Mesodermal cell (in vitro differentiated cells): Measurements from ENCODE around the gene SNX19.

Source experiments
- H3K27ac ChIP-seq: 2 replicates; pipeline ENCODE4 v1.7.0; 2013; ENCODE audit warnings: mild to moderate bottlenecking, low read depth, low read length, moderate library complexity; ENCODE audit not compliant: severe bottlenecking
- H3K36me3 ChIP-seq: 2 replicates; pipeline ENCODE4 v1.7.1; 2013; ENCODE audit warnings: mild to moderate bottlenecking, low read length, moderate library complexity; ENCODE audit not compliant: control insufficient read depth, insufficient read depth
- H3K4me1 ChIP-seq: one replicate; pipeline ENCODE4 v1.7.1; 2013; ENCODE audit warnings: mild to moderate bottlenecking, low read length; ENCODE audit not compliant: insufficient read depth, control insufficient read depth, poor library complexity, severe bottlenecking
- H3K4me3 ChIP-seq: 2 replicates; pipeline ENCODE4 v1.7.0; 2013; ENCODE audit warnings: low read length, control low read depth, mild to moderate bottlenecking; ENCODE audit not compliant: insufficient read depth, poor library complexity, severe bottlenecking; ENCODE audit errors: extremely low read depth
- H3K9me3 ChIP-seq: 2 replicates; pipeline ENCODE4 v1.7.1; 2013; ENCODE audit warnings: mild to moderate bottlenecking, low read length, moderate library complexity; ENCODE audit not compliant: control insufficient read depth
- WGBS, 2 experiments: methylation state at CpG; one replicate each; pipeline ENCODE4 v1.1.5; 2013; ENCODE audit warnings: missing lambda C conversion rate in 2 of 2; ENCODE audit not compliant: insufficient coverage in 2 of 2; 5-methylcytosine and 5-hydroxymethylcytosine counted together

The SNX19 gene

DNA sequence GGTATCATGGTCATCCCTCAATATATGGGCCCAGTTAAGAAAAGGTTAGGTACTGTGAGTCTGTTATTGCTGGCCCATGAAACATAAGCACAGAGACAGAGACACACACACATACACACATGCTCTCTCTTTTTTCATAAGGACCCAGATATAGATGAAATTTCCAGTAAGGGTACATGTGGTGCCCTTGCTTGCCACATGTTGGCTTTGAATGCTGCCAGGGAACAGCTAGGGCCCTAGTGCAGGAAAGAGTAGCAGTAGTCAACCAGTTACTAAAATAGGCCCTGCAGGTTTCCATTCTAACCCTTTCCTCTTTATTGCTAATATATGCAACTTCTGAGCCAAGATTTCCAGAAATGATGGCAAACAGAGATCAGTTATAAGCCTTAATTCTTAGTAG, 9.1 kb downstream of the SNX19 start:
- Histone ChIP-seq H3K4me3 (no peak overlapping the region), H3K4me1 (peaks cover 18% of the 10 kb centered on the region), H3K9me3 (no peaks in the 10 kb centered on the region), H3K36me3 (peaks cover 81% of the 10 kb centered on the region), H3K27ac (no peak overlapping the region)

DNA sequence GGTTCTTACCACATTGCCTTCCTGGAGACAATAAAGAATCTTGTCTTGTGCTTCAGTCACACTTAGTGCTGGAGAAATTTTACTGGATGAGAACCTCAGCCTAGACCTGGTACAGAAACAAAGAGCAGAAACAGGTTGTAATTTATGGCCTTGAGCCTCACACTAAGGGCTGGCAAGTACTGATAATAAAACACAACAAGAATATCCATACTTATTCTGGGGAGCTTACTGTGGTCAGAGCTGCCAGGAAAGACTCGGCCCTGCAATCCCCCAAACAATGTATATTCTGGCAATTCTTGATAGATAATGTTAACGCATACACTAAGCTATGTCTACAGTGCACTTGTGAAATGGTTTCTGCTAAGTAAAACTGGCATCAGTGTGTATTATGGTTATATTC, 9.7 kb downstream of the SNX19 start:
- peaks cover 84% of the 10 kb centered on the region for H3K36me3 ChIP-seq

DNA sequence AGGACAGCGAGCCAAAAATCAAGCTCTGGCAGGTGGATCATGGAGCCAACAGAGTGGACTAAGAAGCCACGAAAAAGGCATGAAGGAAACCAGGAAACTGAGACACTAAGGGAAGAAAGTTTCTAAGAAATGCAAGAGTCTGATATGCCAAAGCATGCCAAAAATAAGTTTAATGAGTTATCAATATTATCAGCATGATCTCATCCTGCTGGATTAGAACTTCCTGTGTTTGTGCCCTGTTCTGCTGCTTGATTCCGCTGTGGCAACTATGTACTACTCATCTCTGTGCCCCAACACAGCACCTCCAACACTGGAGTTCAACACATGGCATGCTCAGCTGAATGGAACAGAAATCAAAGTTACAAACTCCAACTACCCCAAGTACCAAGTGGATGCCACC, 10.8 kb downstream of the SNX19 start:
- H3K36me3 ChIP-seq, result peaks cover 86% of the 10 kb centered on the region
- 88 to 97% methylated on average over 2 to 3 of the region's 3 CpGs for WGBS, 2 experiments

More for the DNA sequence above, 9.7 kb downstream of the SNX19 start:
- no CpG with 5 or more reads among the region's 2 CpGs for WGBS, 2 experiments
- H3K4me3 ChIP-seq, result no peak overlapping the region
- no peaks in the 10 kb centered on the region for H3K9me3 ChIP-seq
- peaks cover 18% of the 10 kb centered on the region for H3K4me1 ChIP-seq
- no peak overlapping the region for H3K27ac ChIP-seq

DNA sequence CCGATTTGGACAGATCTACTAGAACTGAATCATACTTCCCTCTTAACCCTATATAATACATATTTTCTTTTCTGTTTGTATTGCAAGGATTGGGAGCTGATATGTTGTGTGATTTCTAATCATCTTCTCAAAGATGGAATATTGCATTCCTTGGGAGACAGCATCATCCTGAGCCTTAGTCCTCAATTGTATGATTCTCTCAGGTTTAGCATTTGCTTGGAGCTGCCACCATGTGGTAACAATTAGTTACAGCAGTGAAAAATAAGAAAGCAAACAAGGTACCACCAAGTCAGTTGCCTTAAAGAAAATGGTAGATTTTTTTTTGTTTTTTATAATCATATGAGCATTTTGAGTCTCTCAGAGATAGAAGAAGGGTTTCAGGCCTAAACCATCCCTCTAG, 11.9 kb downstream of the SNX19 start:
- H3K36me3 ChIP-seq, result peaks cover 87% of the 10 kb centered on the region
- no CpG with 5 or more reads among the region's 1 CpG for WGBS, 2 experiments
- H3K4me1 ChIP-seq, result peaks cover 12% of the 10 kb centered on the region
- no peaks in the 10 kb centered on the region for H3K9me3 ChIP-seq
- H3K27ac ChIP-seq, result no peak overlapping the region
- H3K4me3 ChIP-seq, result no peak overlapping the region

More for the DNA sequence above, 10.8 kb downstream of the SNX19 start:
- Histone ChIP-seq H3K4me1 (peaks cover 18% of the 10 kb centered on the region), H3K9me3 (no peaks in the 10 kb centered on the region), H3K27ac (no peak overlapping the region), H3K4me3 (no peak overlapping the region)

DNA sequence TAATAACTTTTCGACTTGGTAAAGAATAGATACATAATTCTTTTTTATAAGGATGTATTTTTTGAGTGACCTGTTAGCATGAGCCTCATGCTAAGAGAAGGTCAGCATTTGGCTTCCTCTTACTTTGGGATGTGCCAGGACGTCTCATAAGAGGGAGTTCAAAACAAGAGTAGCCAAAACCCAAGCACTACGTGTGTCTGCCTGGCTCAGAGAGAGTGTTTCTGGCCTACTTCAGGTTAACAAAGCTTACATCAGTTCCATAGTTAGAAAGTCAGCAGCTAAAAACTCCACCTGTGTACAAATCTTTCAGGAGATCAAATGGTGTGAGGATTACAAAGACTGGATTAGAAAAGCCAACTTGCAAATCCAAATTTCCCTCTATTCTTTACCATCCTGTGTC, 13.9 kb downstream of the SNX19 start:
- no peak overlapping the region for H3K4me3 ChIP-seq

DNA sequence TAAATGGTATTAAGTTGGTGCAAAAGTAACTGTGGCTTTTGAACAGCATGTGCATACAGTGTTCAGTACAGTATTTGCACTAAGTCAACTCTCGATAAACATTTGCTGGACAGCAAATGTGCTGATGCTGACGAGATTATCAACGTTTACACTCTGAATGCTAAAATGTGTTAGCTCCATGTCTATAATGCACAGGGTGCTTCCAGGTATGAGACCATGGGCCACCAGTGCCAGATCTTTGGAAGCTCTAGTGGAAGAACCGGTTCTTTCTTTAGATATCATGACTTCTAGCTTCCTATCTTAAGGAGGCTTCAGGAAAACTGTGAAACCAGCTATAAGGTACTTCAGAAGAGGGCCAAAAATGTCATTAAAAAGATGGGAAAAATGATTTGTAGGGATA, 17.2 kb downstream of the SNX19 start:
- WGBS, 2 experiments, result 96 to 100% methylated on average over 3 to 4 of the region's 4 CpGs
- Histone ChIP-seq H3K4me1 (no peaks in the 10 kb centered on the region), H3K27ac (no peak overlapping the region), H3K36me3 (peaks cover 73% of the 10 kb centered on the region), H3K9me3 (no peaks in the 10 kb centered on the region), H3K4me3 (no peak overlapping the region)

More for the DNA sequence above, 13.9 kb downstream of the SNX19 start:
- WGBS, 2 experiments, result 92 to 93% methylated on average over 1 to 2 of the region's 3 CpGs
- peaks cover 98% of the 10 kb centered on the region for H3K36me3 ChIP-seq
- H3K4me1 ChIP-seq, result peaks cover 5% of the 10 kb centered on the region
- no peak overlapping the region for H3K27ac ChIP-seq
- no peaks in the 10 kb centered on the region for H3K9me3 ChIP-seq

DNA sequence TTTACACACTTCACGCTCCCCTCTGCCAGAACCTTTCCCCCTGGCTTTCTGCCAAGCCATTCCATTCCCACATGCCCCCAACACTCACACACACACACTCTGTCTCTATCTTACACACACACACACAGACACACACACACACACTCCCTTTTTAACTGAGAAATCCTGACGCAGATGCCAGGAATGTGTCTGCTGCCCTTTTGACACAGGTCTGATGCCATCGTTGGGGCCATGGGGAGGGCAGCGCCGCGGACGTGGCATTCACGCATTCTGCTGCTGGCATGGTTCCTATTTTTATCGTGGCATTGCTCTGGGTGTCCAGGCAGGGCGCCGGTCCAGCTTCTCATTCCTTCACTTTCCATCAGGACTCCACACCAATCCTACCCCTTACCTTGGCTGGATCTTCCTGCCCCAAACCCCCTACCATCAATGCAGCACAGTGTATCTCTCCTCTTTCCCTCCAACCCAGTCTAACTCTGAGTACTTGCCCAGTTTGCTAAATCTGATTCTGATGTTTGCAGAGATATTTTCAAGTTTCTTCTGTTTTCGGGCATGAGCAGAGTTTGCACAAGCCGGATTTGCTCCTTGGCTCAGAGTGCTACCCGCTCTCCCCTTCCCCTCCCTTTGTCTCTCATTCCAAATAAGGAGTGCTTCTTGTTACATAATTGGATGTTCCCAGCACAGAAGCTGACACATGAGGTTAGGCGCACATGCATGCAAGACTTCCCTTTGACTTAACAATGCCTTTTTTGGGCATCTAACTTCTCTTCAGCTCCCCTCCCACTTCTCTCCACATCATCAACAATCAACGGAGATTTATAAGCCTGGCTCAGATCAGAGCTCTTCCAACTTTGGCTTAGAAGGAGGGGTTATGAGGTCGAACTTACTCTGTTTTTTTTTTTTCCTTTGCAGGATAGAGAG, 18.8 kb downstream of the SNX19 start:
- peaks cover 75% of the 10 kb centered on the region for H3K36me3 ChIP-seq
- WGBS, 2 experiments, result 87 to 90% methylated on average over 14 to 16 of the region's 17 CpGs
- no peaks in the 10 kb centered on the region for H3K9me3 ChIP-seq
- H3K27ac ChIP-seq, result no peak overlapping the region
- no peak overlapping the region for H3K4me3 ChIP-seq
- H3K4me1 ChIP-seq, result no peaks in the 10 kb centered on the region

DNA sequence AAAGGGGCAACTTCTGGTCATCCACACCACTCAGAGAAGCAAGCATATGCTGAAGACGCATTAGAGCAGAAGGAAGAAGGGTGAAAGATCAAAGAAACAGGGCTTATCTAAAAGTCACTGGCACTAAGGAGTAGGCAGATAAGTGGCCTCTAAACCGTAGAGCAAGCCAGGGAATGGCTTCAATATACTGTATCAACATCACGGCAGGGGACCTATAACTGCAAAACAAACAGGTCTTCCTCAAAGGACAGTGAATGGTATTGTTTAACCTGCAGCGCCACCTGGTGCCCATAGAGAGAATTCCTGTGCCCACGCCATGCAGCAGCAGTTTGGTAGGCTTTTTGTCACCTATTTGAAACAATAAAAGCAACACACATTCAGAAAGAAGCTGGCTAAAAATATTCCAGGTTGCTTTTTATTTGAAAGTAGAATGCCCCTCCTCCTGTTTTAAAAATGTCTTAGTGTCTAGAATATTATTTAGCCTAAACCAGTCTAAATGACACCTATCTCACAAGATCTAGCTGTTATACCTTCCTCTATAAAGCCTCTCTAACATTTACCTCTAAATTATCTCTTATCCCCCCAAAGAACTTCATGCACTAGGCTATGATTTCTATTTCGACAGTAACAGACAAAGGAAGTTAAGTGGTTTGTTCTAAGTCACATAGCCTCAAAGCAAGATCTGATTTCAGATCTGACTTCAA, 21.8 kb downstream of the SNX19 start:
- H3K9me3 ChIP-seq, result no peaks in the 10 kb centered on the region
- H3K36me3 ChIP-seq, result peaks cover 48% of the 10 kb centered on the region
- H3K4me3 ChIP-seq, result no peak overlapping the region
- WGBS, 2 experiments, result 7 to 40% methylated on average over 3 to 4 of the region's 6 CpGs
- H3K27ac ChIP-seq, result no peak overlapping the region
- H3K4me1 ChIP-seq, result no peaks in the 10 kb centered on the region

DNA sequence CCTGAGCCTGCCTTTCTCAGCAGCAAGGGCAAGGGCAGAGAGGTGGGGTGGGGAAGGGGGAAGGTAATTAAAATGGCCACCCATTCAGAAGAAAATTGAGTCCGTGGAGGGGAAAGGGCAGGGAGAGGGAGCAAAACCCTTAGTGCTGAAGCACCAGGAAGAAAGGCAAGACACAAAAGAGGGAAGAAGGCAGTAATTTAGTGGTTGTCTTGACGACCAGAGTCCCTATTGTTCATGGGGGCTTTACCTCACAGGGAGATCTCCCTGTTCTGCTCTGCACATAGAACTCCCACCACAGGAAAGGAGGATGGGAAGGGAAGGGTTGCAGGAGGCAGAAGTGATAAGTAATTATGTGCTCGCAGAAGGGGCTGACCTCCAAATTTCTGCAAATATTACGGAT, 23.4 kb downstream of the SNX19 start:
- peak overlapping the region; percentile 70 for H3K27ac ChIP-seq
- no peaks in the 10 kb centered on the region for H3K4me1 ChIP-seq
- WGBS, 2 experiments, result 37 to 41% methylated on average over 3 of the region's 4 CpGs
- H3K4me3 ChIP-seq, result no peak overlapping the region
- H3K36me3 ChIP-seq, result peaks cover 39% of the 10 kb centered on the region
- no peaks in the 10 kb centered on the region for H3K9me3 ChIP-seq

DNA sequence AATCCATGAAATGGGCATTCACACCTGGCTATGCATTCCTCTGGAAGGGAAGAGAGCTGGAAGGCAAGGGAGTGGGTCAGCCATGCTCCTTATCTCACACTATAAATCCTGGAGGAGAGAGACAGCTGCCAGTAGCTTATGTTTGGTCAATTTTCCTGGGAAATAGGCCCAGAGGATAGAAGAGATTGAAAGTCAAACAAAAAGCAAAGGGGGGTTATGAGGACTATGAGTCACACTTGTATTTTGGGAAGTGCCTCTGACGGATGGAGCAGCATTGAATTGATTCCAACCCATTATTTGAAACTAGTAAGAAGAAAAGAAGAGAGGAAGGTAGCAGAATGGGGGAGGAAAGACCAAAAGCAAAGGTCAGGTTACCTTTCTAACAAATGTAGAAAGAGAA, 25.0 kb downstream of the SNX19 start:
- 60% methylated on average over 1 of the region's 1 CpG; no CpG with 5 or more reads in 1 of the 2 experiments for WGBS, 2 experiments

More for the DNA sequence above, 25.0 kb downstream of the SNX19 start:
- no peaks in the 10 kb centered on the region for H3K4me1 ChIP-seq
- H3K36me3 ChIP-seq, result peaks cover 37% of the 10 kb centered on the region
- H3K9me3 ChIP-seq, result no peaks in the 10 kb centered on the region
- no peak overlapping the region for H3K4me3 ChIP-seq
- no peak overlapping the region for H3K27ac ChIP-seq
